ENCODE data around the gene DOCK1. TPM values are rescaled to one million over a fixed set of nuclear protein-coding genes. Genes with fewer than 3 reads are reported as not detected.

The DOCK1 gene
- total RNA-seq, 2 donors from 2014 or later = 72.4 to 89.3 TPM

GRCh38 chr10:127133672-127134500 is 228.7 kb downstream of the DOCK1 start:
- 93 to 100% methylated on average over 2 of the region's 2 CpGs for WGBS, 2 experiments (ENCODE audit: insufficient coverage in 1 of 2, insufficient read length in 1 of 2)
- H3K4me3 ChIP-seq (ENCODE audit: low read length) = no peak overlapping the region
- no peaks in the 10 kb centered on the region for H3K27me3 Mint-ChIP-seq (ENCODE audit: insufficient read depth)

GRCh38 chr10:127135844-127136577 is 230.8 kb downstream of the DOCK1 start:
- Histone ChIP-seq H3K9me3 (ENCODE audit: control insufficient read depth, low read length) (no peaks in the 10 kb centered on the region), H3K4me1 (ENCODE audit: control insufficient read depth, insufficient read depth, low read length) (no peaks in the 10 kb centered on the region), H3K4me3 (ENCODE audit: low read length) (no peak overlapping the region), H3K36me3 (ENCODE audit: control insufficient read depth, insufficient read depth, low read length) (peaks cover 20% of the 10 kb centered on the region), H3K9ac (ENCODE audit: extremely low read depth, low read length, poor library complexity, severe bottlenecking) (no peak overlapping the region), H3K27ac (ENCODE audit: low read depth, low read length) (no peak overlapping the region), H3K27me3 (ENCODE audit: control insufficient read depth, insufficient read depth, low read length, poor library complexity, severe bottlenecking) (no peaks in the 10 kb centered on the region)
- WGBS, 2 experiments (ENCODE audit: insufficient coverage in 1 of 2, insufficient read length in 1 of 2) = 97 to 100% methylated on average over 1 to 6 of the region's 6 CpGs
- no peak for DNase-seq
- H3K27me3 Mint-ChIP-seq (ENCODE audit: insufficient read depth) = no peaks in the 10 kb centered on the region
- H3K4me1 Mint-ChIP-seq = no peaks in the 10 kb centered on the region
- no peak overlapping the region for H3K4me3 Mint-ChIP-seq
- H3K27ac Mint-ChIP-seq = no peak overlapping the region
- no peak for TF ChIP-seq CTCF (conservative IDR thresholded peaks at IDR 0.05)
- H3K9me3 Mint-ChIP-seq = no peaks in the 10 kb centered on the region
- H3K36me3 Mint-ChIP-seq (ENCODE audit: low read depth) = peaks cover 19% of the 10 kb centered on the region

More at GRCh38 chr10:127133672-127134500, 228.7 kb downstream of the DOCK1 start:
- Histone ChIP-seq H3K36me3 (ENCODE audit: control insufficient read depth, insufficient read depth, low read length) (peaks cover 37% of the 10 kb centered on the region), H3K27me3 (ENCODE audit: control insufficient read depth, insufficient read depth, low read length, poor library complexity, severe bottlenecking) (no peaks in the 10 kb centered on the region), H3K9ac (ENCODE audit: extremely low read depth, low read length, poor library complexity, severe bottlenecking) (no peak overlapping the region), H3K9me3 (ENCODE audit: control insufficient read depth, low read length) (no peaks in the 10 kb centered on the region), H3K4me1 (ENCODE audit: control insufficient read depth, insufficient read depth, low read length) (no peaks in the 10 kb centered on the region), H3K27ac (ENCODE audit: low read depth, low read length) (no peak overlapping the region)
- H3K4me1 Mint-ChIP-seq = no peaks in the 10 kb centered on the region
- peaks cover 26% of the 10 kb centered on the region for H3K36me3 Mint-ChIP-seq (ENCODE audit: low read depth)
- no peaks in the 10 kb centered on the region for H3K9me3 Mint-ChIP-seq
- no peak overlapping the region for H3K4me3 Mint-ChIP-seq
- DNase-seq = no peak
- TF ChIP-seq CTCF (conservative IDR thresholded peaks at IDR 0.05) = no peak
- H3K27ac Mint-ChIP-seq = no peak overlapping the region

- H3K4me3 Mint-ChIP-seq = no peak overlapping the region
- no peak overlapping the region for H3K27ac Mint-ChIP-seq
- no peaks in the 10 kb centered on the region for H3K9me3 Mint-ChIP-seq
These were observed 232.2 kb downstream of the DOCK1 start for GRCh38 chr10:127137391-127137790.

More at GRCh38 chr10:127137391-127137790, 232.2 kb downstream of the DOCK1 start:
- Mint-ChIP-seq H3K27me3 (ENCODE audit: insufficient read depth) (no peaks in the 10 kb centered on the region), H3K4me1 (no peaks in the 10 kb centered on the region), H3K36me3 (ENCODE audit: low read depth) (peaks cover 20% of the 10 kb centered on the region)
- Histone ChIP-seq H3K4me1 (ENCODE audit: control insufficient read depth, insufficient read depth, low read length) (no peaks in the 10 kb centered on the region), H3K9ac (ENCODE audit: extremely low read depth, low read length, poor library complexity, severe bottlenecking) (no peak overlapping the region), H3K4me3 (ENCODE audit: low read length) (no peak overlapping the region), H3K9me3 (ENCODE audit: control insufficient read depth, low read length) (no peaks in the 10 kb centered on the region), H3K27me3 (ENCODE audit: control insufficient read depth, insufficient read depth, low read length, poor library complexity, severe bottlenecking) (no peaks in the 10 kb centered on the region), H3K36me3 (ENCODE audit: control insufficient read depth, insufficient read depth, low read length) (peaks cover 20% of the 10 kb centered on the region), H3K27ac (ENCODE audit: low read depth, low read length) (no peak overlapping the region)
- no peak for TF ChIP-seq CTCF (conservative IDR thresholded peaks at IDR 0.05)
- DNase-seq = no peak
- WGBS, 2 experiments (ENCODE audit: insufficient coverage in 1 of 2, insufficient read length in 1 of 2) = 94 to 100% methylated on average over 3 to 7 of the region's 7 CpGs

Measured in endodermal cell (in vitro differentiated cells).